Activated CD8-positive, alpha-beta memory T cell treated with anti-CD3 and anti-CD28 coated beads for 24 hours (primary cell): Measurements from ENCODE around the gene TSTD2.
"Not testable (repeated sequence)": the region's sequence is repeated elsewhere in the genome, so short reads cannot be mapped to it uniquely, and the experiment has no call there.

Experiments used
- DNase-seq: peaks from one replicate; pipeline ENCODE4 v3.0.0-alpha.2; 2020

Gene TSTD2

GRCh38 chr9:97629156-97629555 lies 4.0 kb downstream of the TSTD2 start:
- DNase-seq = no peak

- no peak for DNase-seq
Observed at GRCh38 chr9:97628668-97629067, 4.5 kb downstream of the TSTD2 start.

- DNase-seq = no peak
Observed at GRCh38 chr9:97627624-97628023, 5.5 kb downstream of the TSTD2 start.

- DNase-seq = no peak
Observed at GRCh38 chr9:97625620-97626019, 7.5 kb downstream of the TSTD2 start.

GRCh38 chr9:97623946-97624345 lies 9.2 kb downstream of the TSTD2 start:
- DNase-seq = no peak

- not testable (repeated sequence) for DNase-seq
Observed at GRCh38 chr9:97622483-97622882, 10.7 kb downstream of the TSTD2 start.

GRCh38 chr9:97620063-97620462 lies 13.1 kb downstream of the TSTD2 start:
- DNase-seq = not testable (repeated sequence)

- DNase-seq = no peak
Observed at GRCh38 chr9:97617939-97618416, 15.2 kb downstream of the TSTD2 start.

GRCh38 chr9:97615439-97616072 lies 17.6 kb downstream of the TSTD2 start:
- no peak for DNase-seq

- no peak for DNase-seq
Observed at GRCh38 chr9:97604901-97605645, 28.1 kb downstream of the TSTD2 start.

- DNase-seq = no peak
Observed at GRCh38 chr9:97602430-97602829, 30.7 kb downstream of the TSTD2 start.

- DNase-seq = no peak
Observed at GRCh38 chr9:97601228-97601898, 31.8 kb downstream of the TSTD2 start.

- DNase-seq = no peak
Observed at GRCh38 chr9:97600531-97601227, 32.5 kb downstream of the TSTD2 start.

GRCh38 chr9:97599314-97599846 lies 33.8 kb downstream of the TSTD2 start:
- DNase-seq = no peak

- peak; percentile 82 for DNase-seq
Observed at GRCh38 chr9:97598461-97599288, 34.5 kb downstream of the TSTD2 start.

- no peak for DNase-seq
Observed at GRCh38 chr9:97596906-97597305, 36.3 kb downstream of the TSTD2 start.

GRCh38 chr9:97594381-97594921 lies 38.7 kb downstream of the TSTD2 start:
- no peak for DNase-seq

GRCh38 chr9:97593960-97594359 lies 39.2 kb downstream of the TSTD2 start:
- no peak for DNase-seq

GRCh38 chr9:97592126-97592525 lies 41.0 kb downstream of the TSTD2 start:
- DNase-seq = no peak

GRCh38 chr9:97591535-97591934 lies 41.6 kb downstream of the TSTD2 start:
- no peak for DNase-seq

GRCh38 chr9:97586909-97587308 lies 46.3 kb downstream of the TSTD2 start:
- DNase-seq = peak; percentile 7

GRCh38 chr9:97584778-97585177 lies 48.4 kb downstream of the TSTD2 start:
- DNase-seq = not testable (repeated sequence)
